Stimulated activated CD4-positive, alpha-beta T cell treated with anti-CD3 and anti-CD28 coated beads, Interleukin-15, amount 100 ng/mL, for 1 hour (primary cell): Measurements from ENCODE around the gene ARHGAP42.
"Not testable (repeated sequence)": the region's sequence is repeated elsewhere in the genome, so short reads cannot be mapped to it uniquely, and the experiment has no call there.

Source experiments
- DNase-seq, 2 donors: peaks; one replicate each; pipeline ENCODE4 v3.0.0-alpha.2; 2020; ENCODE audit warnings: low read depth in 1 of 2, low spot score in 1 of 2

ARHGAP42 gene

GRCh38 chr11:100719362-100719761, 32.3 kb downstream of the ARHGAP42 start:
- DNase-seq: no peak

- no peak for DNase-seq
These were observed 32.7 kb downstream of the ARHGAP42 start for GRCh38 chr11:100719809-100720221.

- no peak for DNase-seq
These were observed 39.6 kb downstream of the ARHGAP42 start for GRCh38 chr11:100726680-100727079.

GRCh38 chr11:100727410-100727809, 40.3 kb downstream of the ARHGAP42 start:
- DNase-seq: no peak

- DNase-seq: no peak
These were observed 43.2 kb downstream of the ARHGAP42 start for GRCh38 chr11:100730266-100730665.

GRCh38 chr11:100731471-100731870, 44.4 kb downstream of the ARHGAP42 start:
- DNase-seq: no peak

GRCh38 chr11:100732949-100733348, 45.9 kb downstream of the ARHGAP42 start:
- DNase-seq: no peak

- DNase-seq: no peak
These were observed 47.8 kb downstream of the ARHGAP42 start for GRCh38 chr11:100734743-100735527.

- no peak for DNase-seq
These were observed 49.0 kb downstream of the ARHGAP42 start for GRCh38 chr11:100735949-100736675.

GRCh38 chr11:100738701-100739270, 51.7 kb downstream of the ARHGAP42 start:
- no peak for DNase-seq

GRCh38 chr11:100739666-100740065, 52.6 kb downstream of the ARHGAP42 start:
- DNase-seq: no peak

GRCh38 chr11:100740440-100740839, 53.4 kb downstream of the ARHGAP42 start:
- DNase-seq: no peak

GRCh38 chr11:100741866-100742625, 55.0 kb downstream of the ARHGAP42 start:
- no peak for DNase-seq

- no peak for DNase-seq
These were observed 59.4 kb downstream of the ARHGAP42 start for GRCh38 chr11:100746448-100746847.

- DNase-seq: no peak
These were observed 61.1 kb downstream of the ARHGAP42 start for GRCh38 chr11:100748153-100748552.

- not testable (repeated sequence) for DNase-seq
These were observed 62.9 kb downstream of the ARHGAP42 start for GRCh38 chr11:100749887-100750565.

GRCh38 chr11:100750566-100750891, 63.4 kb downstream of the ARHGAP42 start:
- not testable (repeated sequence) for DNase-seq

- no peak for DNase-seq
These were observed 65.5 kb downstream of the ARHGAP42 start for GRCh38 chr11:100752371-100753171.

- no peak for DNase-seq
These were observed 66.1 kb downstream of the ARHGAP42 start for GRCh38 chr11:100753172-100753543.

- DNase-seq: no peak
These were observed 66.5 kb downstream of the ARHGAP42 start for GRCh38 chr11:100753571-100753970.
